NAMALWA (cell line): ENCODE results near the gene APOL1.
"Not testable (repeated sequence)": the region's sequence is repeated elsewhere in the genome, so short reads cannot be mapped to it uniquely, and the experiment has no call there.

Experiments used
- DNase-seq: peaks from one replicate; pipeline ENCODE4 v3.0.0-alpha.2; 2015; ENCODE audit warnings: low spot score

The APOL1 gene, protein sequence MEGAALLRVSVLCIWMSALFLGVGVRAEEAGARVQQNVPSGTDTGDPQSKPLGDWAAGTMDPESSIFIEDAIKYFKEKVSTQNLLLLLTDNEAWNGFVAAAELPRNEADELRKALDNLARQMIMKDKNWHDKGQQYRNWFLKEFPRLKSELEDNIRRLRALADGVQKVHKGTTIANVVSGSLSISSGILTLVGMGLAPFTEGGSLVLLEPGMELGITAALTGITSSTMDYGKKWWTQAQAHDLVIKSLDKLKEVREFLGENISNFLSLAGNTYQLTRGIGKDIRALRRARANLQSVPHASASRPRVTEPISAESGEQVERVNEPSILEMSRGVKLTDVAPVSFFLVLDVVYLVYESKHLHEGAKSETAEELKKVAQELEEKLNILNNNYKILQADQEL

DNA sequence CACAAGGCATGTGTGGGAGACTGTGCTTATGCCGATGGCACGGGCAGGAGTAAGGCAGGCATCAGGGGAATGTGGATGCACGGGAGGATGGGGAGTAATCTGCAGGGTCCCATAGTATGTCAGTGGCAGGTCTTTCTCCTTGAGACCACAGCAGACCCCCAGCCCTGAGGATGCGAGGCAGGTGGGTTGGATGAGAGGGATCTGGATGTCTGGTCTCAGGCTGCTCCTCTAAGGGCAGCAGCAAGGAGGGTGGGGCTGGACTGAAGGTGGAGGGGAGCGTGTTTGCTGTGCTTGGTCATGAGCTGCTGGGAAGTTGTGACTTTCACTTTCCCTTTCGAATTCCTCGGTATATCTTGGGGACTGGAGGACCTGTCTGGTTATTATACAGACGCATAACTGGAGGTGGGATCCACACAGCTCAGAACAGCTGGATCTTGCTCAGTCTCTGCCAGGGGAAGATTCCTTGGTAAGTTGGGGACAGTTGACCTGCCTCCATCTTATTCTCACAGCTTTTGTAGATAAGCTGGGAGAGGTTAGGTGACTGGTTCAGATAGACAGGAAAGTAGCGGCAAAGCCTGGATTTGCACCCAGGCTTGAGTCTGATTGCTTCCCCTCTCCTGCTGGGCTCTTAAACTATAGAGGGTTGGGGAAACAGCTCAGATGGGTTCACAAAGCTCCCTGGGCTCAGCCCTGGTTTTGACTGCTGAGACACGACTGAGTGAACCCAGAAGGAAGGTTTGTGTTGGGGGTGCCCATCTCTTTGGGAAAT, at the start of gene APOL1:
Gene APOL1, plus strand, starts transcription at position 380 of the 769 bp plus-strand sequence. CDS start 1,823 bp downstream, outside the sequence.
- DNase-seq = peak; percentile 18

DNA sequence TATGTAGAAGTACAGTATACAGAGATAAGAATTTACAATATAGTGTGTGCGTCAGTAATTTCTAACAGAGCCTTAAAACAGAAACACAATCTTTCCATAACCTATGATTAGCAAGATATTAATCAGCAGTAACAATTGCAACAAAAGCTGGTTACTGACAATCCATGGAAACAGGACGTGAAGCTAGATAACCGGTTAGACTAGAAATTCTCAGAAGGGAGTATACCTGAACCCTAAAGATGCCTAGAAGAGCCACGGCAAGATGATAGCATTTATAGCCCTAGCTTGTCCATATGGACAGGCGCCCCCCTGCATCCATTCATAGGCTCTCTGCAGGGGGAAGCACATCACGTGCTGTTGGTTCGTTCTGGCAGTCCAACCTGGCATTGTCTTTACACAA, 49.5 kb upstream of the APOL1 start:
- DNase-seq = not testable (repeated sequence)

DNA sequence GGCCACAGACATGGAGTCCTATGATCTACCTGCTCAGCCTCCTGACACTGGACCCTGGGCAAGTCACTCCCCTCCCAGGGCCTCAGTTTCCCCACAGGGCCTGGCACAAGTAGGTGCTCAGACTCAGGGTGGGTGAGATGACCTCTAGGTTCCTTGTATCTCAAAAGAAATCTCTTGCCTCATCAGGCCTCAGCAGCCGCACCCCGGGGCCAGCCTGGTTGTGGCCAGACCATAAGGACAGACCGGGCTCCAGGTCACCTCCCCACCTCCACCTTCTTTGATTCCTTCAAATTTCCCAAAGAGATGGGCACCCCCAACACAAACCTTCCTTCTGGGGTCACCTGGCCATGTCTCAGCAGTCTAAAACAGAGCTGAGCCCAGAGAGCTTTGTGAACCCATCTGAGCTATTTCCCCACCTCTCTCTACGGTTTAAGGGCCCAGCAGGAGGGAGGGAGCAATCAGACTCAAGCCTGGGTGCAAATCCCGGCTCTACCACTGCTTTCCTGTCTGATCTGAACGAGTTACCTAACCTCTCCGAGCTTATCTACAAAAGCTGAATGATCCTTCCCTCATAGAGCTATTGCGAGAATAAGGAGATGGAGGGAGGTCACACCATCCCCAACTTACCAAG, 48.8 kb upstream of the APOL1 start:
- no peak for DNase-seq

DNA sequence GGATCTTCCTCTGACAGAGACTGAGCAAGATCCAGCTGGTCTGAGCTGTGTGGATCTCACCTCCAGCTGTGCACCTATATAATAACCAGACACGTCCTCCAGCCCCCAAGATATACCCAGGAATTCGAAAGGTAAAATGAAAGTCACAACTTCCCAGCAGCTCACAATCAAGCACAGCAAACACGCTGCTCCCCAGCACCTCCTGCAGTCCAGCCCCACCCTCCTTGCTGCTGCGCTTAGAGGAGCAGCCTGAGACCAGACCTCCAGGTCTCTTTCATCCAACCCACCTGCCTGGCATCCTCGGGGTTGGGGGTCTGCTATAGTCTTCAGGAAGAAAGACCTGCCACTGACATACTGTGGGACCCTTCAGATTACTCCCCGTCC, 48.3 kb upstream of the APOL1 start:
- DNase-seq = no peak

DNA sequence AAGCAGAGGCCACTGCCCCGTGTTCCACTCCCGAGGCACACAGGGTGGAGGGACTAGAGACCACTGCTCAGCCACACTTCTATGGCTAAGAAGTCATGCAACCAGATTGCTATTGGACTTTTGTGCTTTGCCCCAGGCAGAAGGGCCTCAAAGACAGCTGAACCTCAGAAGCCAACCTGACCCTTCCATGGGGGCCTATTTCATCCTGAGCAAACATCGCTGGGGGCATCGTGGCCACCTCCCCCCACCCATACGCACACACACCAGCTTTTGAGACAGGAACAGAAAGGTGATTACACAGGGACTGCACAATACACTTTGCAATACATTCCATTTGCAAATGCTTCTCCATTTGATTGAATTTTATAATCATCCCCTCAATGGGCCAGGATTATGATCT, 47.4 kb upstream of the APOL1 start:
- not testable (repeated sequence) for DNase-seq

DNA sequence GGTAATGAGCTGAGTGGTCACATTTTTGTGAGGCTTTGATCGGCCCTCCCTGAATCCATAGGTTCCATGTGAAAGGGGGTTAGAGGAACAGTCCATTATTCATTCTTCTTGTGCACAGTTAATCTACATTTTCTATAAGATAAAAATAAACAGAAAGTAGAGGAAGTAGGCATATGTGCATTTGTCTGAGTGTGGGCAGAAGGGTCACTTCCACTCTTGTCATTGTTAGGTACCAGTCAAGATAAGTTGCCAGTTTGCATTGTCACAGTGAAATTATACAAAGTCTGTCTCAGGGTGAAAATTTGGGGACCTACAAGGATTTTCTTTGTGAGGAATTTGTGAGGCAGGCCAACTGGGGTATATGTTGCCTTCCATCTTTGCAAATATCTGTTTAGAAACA, 46.7 kb upstream of the APOL1 start:
- no peak for DNase-seq

DNA sequence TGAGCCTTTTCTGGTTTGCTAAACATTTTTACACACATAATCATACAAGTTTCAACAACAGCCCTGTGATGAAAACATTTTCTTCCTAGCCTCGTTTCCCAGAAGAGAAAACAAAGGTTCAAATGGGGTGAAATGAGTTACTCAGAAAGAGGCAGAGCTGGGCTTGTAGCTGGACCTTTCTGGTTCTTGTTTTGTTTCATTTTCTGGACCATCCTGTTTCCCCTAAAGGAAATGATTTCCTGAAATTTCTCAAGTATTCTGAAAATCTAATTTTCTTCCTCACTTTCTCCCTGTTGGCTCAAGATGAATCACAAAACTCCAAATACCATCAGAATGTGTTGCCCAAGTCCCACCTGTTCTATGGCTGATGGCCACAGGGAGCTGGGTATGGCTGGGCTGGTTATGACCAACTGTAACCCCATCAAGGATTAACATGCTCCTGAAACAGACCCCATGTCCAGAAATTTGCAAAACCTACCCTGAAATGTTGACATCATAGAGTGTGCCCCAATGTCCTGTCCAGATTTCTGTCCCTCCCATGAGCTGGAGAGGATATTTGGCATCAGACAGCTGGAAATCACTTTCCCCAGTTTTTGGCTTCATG, 44.7 kb upstream of the APOL1 start:
- no peak for DNase-seq

DNA sequence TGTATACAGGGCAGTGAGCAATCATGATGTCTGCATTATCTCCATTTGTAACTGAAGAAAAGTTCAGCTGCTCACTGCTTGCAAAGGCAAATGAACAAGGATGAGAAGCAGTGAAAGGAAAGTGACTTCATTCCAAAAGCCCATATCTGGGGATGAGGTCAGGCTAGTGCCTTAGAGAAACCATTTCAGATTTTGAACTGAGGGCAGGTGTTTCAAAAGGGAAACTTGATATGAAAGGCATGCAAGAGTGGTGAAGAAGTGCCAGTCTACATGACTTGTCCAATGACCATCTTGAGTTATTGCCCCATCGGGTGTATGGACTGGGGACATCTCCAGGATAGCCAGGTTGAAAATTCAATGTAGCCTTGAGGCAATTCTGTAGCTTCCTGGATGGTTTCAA, 44.0 kb upstream of the APOL1 start:
- DNase-seq = no peak

DNA sequence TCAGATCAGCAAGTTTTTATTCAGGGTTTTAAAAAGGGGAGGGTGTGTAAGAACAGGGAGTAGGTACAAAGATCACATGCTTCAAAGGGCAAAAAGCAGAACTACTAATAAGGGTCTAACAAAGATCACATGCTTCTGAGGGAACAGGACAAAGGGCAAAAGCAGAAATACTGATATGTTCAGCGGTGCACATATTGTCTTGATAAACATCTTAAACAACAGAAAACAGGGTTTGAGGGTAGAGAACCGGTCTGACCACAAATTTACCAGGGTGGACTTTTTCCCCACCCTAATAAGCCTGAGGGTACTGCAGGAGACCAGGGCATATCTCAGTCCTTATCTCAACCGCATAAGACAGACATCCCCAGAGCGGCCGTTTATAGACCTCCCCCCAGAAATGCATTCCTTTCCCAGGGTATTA, 43.4 kb upstream of the APOL1 start:
- DNase-seq = not testable (repeated sequence)

DNA sequence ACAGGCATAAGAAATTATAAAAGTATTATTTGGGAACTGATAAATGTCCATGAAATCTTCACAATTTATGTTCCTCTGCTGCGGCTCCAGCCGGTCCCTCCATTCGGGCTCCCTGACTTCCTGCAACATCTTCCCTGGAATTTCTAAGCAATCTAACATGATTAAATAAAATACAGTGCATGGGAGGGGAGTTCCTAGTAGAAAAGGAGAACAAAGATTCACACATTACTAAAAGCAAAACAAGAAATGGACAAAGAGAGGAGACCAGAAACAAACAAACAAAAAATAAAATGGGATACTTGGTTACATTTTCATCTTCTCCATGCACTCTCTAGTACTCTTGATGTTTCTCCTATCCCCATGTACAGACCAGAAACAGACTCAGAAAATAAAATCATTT, 42.7 kb upstream of the APOL1 start:
- DNase-seq = no peak

DNA sequence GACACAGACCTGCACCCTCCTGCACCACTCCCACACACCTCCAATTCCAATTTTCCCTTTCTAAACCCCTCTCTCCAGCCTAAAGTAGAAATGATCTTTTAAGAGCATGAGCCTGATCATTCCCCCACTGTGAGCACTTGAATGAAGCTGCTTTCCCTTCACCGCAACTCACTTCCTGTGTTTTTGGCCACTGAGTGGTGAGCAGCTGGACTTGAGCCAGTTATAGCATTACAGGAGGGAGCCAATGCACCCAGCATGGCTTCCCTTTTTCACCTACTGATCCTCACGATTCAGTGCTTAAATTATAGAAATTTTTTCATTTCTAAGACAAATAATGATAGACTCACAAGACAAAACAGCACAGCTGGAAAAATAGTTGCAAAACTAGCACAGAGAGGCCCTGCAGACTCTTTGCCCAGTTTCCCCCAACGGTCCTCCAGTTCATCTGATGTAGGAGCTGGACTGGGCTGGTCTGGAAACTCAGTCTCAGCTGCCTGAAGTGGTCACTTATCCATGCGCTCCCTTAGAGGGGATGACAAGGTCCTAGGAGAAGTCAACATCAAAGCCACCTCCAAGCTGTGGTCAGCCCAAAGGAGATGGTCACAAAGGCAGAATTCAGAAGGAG, 41.6 kb upstream of the APOL1 start:
- no peak for DNase-seq

DNA sequence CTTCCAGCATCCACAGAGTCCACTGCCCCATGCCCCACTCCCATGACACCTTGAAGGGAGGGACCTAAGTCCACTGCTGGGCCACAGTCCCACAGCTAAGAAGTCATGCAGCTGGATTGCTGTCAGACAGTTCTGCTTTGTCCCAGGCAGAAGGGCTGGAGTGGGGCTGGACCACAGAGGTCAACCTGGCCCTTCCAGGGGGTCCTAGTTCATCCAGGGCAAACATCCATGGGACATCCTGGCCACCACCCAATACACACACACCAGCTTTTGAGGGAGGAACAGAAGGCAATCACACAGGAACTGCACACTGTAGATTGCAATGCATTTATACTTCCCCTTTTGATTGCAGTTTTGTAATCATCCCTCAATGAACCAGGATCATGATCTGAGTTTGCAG, 40.0 kb upstream of the APOL1 start:
- DNase-seq = no peak

DNA sequence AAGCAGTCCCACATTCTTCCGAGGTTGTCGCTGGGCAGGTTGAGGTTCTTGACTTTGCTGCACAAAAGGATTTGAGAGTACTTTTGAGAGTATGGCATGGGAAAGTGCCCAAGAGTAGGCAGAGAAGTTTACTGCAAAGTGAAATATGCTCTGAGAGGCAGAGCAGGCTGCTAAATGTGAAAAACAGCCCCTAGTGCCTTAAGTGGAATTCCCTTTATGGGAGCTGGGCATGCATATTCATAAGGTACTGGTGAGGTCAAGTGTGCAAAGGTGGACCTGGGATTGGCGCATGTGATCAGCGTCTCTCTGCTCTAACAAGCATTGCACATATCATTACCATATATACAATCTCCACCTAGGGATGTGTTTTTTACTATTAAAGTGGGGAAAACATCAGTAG, 39.3 kb upstream of the APOL1 start:
- DNase-seq = no peak

DNA sequence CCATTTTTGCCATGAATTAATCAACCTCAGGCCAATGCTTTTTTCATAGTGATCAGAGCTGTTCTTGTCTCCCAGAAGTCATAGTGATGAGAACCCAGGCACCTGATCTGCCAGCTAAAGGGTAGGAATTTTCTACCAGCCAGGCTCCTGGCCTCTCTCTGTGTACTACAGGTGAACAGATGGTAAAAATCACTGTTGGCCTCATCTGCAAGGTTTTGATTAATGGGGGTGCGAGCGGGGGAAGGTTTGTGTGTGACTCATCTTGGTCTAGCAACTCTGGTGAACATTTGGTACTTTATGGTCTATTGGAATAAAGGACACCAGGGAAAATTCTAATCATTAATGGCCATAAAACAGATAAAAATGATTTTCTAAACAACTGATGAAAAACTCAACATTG, 37.0 kb upstream of the APOL1 start:
- no peak for DNase-seq

DNA sequence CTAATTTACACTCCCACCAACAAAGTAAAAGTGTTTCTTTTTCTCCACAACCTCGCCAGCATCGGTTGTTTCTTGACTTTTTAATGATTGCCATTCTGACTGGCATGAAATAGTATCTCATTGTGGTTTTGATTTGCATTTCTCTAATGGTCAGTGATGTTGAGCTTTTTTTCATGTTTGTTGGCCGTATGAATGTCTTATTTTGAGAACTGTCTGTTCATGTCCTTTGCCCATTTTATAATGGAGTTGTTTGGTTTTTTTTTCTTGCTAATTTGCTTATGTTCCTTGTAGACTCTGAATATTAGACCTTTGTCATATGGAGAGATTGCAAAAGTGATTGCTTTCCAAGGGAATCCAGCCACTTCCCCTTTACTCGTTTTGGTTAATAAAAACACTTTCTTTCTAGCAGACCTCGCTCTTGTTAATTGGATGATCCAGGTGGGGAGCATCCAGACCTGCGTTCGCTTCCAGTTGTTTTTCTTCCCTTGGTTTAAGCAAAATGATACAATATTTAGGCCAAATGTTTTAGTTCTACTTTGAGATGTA, 34.2 kb upstream of the APOL1 start:
- DNase-seq = no peak

DNA sequence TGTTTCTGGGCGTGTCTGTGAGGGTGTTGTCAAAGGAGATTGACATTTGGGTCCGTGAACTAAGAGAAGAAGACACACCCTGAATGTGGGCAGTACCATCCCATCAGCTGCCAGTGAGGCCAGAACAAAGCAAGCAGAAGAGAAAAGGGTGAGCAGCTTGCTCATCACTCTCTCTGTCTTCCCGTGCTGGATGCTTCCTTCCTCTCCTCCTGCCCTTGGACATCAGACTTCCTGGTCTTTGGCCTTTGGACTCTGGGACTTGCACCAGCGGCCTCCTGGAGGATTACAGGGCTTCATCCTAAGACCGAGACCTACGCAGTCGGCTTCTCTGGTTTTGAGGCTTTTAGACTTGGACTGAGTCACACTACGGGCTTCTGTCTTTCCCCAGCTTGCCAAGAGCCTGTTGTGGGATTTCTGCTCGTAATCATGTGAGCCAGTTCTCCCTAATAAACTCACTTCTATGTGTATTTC, 32.4 kb upstream of the APOL1 start:
- DNase-seq = peak; percentile 28

DNA sequence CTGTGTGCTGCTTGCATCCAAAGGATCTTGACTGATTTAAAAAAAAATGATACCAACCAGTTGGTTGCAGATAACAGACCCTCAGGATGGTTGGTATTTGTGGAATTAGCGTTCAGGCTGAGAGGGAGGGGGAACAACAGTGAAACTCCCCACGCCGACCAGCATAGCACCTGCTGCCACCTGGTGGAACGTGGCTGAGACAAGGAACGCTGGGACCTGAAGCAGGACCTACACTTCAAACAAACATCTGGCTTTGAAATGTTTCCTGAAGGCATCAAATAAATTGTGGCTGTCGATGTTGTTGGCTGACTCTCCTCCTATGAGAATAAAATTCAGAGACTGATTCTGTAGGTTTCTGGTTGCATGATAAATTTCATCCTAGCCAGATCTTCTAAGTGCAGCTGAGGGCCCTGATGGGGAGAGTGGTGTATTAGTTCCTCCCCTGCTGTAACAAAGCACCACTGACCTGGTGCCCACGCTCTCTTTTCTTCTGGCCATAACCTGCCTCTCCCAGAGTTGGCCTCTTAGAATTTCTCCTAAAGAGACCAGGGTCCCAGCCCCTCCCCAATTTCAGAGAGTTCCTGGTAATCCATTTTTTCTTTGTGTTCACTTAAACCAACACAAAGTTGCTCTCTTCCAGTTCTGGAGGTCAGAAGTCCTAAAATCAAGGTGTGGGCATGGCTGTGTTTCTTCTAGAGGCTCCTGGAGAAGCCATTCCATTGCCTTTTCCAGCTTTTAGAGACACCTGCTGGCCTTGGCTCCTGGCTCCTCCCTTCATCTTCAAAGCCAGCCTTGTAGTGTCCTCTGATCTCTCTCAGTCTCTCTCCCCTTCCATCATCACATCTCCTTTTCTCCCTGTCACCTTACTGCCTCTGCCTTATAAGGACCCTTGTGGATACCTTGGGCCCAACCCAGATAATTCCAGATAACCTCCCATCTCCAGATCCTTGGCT, 30.9 kb upstream of the APOL1 start:
- peak; percentile 60 for DNase-seq

DNA sequence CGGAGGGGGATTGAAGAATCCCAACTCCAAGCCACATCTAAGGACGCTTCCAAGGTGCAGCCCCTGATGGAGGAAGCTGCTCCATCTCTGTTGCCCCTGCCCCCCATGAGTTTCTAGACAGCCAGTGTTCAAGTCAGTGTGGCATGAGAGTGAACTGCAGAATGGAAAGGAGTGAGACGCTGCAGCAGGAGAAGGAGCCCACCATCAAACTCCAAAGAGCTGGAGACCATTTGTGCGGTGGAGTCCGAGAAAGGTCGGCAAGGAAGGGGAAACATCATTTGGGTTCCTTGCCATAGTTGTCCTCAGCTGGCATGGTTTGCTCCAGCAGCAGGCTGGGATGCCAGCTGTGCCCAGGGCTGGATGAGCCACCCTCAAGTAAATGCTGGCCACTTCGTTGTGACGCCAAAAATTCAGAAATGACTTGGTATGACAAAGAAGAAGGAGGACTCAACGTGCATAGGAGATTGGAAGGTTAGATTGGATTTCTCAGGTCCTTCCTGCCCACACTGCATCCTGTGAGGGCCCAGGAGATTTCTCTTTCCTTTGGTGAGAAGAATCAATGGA, 30.0 kb upstream of the APOL1 start:
- DNase-seq = no peak

DNA sequence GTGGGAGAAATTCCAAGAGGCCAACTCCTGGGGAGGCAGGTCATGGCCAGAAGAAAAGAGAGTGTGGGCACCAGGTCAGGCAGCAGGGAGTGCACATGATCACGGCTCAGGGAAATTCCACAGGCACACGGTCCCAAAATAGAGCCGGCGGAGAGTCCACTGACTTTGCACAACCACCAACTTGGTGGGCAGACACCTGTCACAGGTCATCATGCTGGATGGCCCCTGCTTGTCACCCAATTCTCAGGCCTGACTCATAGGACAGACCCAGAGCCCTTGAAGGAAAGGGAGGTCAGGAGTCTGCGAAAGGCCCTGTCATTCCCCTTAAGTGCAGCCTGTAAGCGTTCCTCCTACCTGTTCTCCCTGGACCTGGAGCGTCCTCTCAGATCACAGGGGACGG, 29.4 kb upstream of the APOL1 start:
- no peak for DNase-seq

DNA sequence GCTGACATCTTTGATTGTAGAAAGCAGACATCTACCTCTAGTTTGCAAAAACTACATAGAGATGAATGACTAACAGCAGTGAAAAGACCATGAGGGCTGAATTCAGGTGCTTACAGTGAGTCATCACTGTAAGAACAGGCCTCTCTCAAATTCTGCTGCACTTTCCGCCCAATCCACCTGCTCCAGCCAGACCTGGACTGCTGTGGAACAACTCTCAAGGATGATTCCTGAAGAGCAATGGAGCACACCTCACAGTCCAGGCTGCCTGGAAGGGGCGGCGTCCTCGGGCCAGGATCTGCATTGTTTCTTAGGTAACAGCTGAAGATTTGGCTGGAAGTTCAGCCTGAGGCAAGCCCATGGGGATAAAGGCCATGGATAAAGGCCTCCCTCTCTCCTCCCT, 28.7 kb upstream of the APOL1 start:
- DNase-seq = no peak
